Loucy (cell line): ENCODE results near the gene CYB561A3.

ENCODE experiments used
- H2AFZ ChIP-seq: fragments of 200-600 bp; sonication (generic); 2 replicates; pipeline ENCODE4 v1.6.0; 2016; ENCODE audit warnings: antibody characterized with exemption, mild to moderate bottlenecking, low read length, moderate library complexity
- H3F3A ChIP-seq: fragments of 200-600 bp; 2 replicates; pipeline ENCODE4 v1.6.0; 2016; ENCODE audit warnings: antibody characterized with exemption, low read depth, mild to moderate bottlenecking
- H3K27me3 ChIP-seq: fragments of 200-600 bp; sonication (generic); 2 replicates; pipeline ENCODE4 v1.6.1; 2014; ENCODE audit warnings: low read length, mild to moderate bottlenecking; ENCODE audit not compliant: insufficient read depth, poor library complexity, severe bottlenecking
- H3K36me3 ChIP-seq: fragments of 200-600 bp; sonication (generic); 2 replicates; pipeline ENCODE4 v1.6.1; 2016; ENCODE audit warnings: low read length; ENCODE audit not compliant: insufficient read depth
- H3K4me1 ChIP-seq: fragments of 200-600 bp; sonication (generic); 2 replicates; pipeline ENCODE4 v1.5.1; 2014; ENCODE audit warnings: low read length, mild to moderate bottlenecking; ENCODE audit not compliant: insufficient read depth, poor library complexity, severe bottlenecking
- H3K4me2 ChIP-seq: fragments of 200-600 bp; sonication (generic); 2 replicates; pipeline ENCODE4 v1.6.0; 2014; ENCODE audit warnings: antibody characterized with exemption, low read length, low read depth, mild to moderate bottlenecking; ENCODE audit not compliant: poor library complexity, severe bottlenecking
- H3K4me3 ChIP-seq: fragments of 200-600 bp; sonication (generic); 2 replicates; pipeline ENCODE4 v1.5.1; 2014; ENCODE audit warnings: low read length, mild to moderate bottlenecking, mixed read lengths; ENCODE audit not compliant: poor library complexity, severe bottlenecking
- H3K79me2 ChIP-seq: fragments of 200-600 bp; sonication (generic); 2 replicates; pipeline ENCODE4 v1.6.1; 2014; ENCODE audit warnings: low read length; ENCODE audit not compliant: insufficient read depth
- H3K9ac ChIP-seq: fragments of 200-600 bp; sonication (generic); 2 replicates; pipeline ENCODE4 v1.6.0; 2014; ENCODE audit warnings: mild to moderate bottlenecking, low read depth, low read length, moderate library complexity; ENCODE audit not compliant: poor library complexity, severe bottlenecking
- H3K9me2 ChIP-seq: fragments of 200-600 bp; sonication (generic); replicated peaks from 2 replicates; pipeline ENCODE4 v1.6.1; 2016; ENCODE audit warnings: low read depth, low read length, mixed read lengths
- H3K9me3 ChIP-seq: fragments of 200-600 bp; sonication (generic); 2 replicates; pipeline ENCODE4 v1.6.1; 2014; ENCODE audit warnings: mild to moderate bottlenecking, antibody characterized with exemption, low read length, low read depth; ENCODE audit not compliant: insufficient read depth
- H4K20me1 ChIP-seq: fragments of 200-600 bp; sonication (generic); 2 replicates; pipeline ENCODE4 v1.6.0; 2014; ENCODE audit warnings: antibody characterized with exemption, low read length, mild to moderate bottlenecking; ENCODE audit not compliant: insufficient read depth, poor library complexity, severe bottlenecking
- CTCF ChIP-seq: fragments of 200-600 bp; sonication (generic); conservative IDR thresholded peaks from 2 replicates; pipeline ENCODE4 v1.5.1; 2014; ENCODE audit warnings: mild to moderate bottlenecking, antibody characterized with exemption, low read length
- EZH2phosphoT487 ChIP-seq: fragments of 200-600 bp; IDR thresholded peaks from 2 replicates; pipeline ENCODE4 v1.6.1; 2018; ENCODE audit warnings: antibody characterized with exemption, mild to moderate bottlenecking, moderate library complexity, borderline replicate concordance

CYB561A3 gene

GRCh38 chr11:61333550-61334433 lies 27.9 kb downstream of the CYB561A3 start:
- Histone ChIP-seq H3K4me3 (peak overlapping the region; percentile 90), H3K9me2 (no peaks in the 10 kb centered on the region), H2AFZ (peak overlapping the region; percentile 80), H3K36me3 (peaks cover 9% of the 10 kb centered on the region; the same call in 1 of the 2 replicates), H3K27me3 (peaks cover 5% of the 10 kb centered on the region), H3K79me2 (peaks cover 65% of the 10 kb centered on the region), H3K4me1 (peaks cover 61% of the 10 kb centered on the region), H4K20me1 (peaks cover 40% of the 10 kb centered on the region), H3F3A (no peaks in the 10 kb centered on the region), H3K4me2 (peak overlapping the region; percentile 88), H3K9ac (peak overlapping the region; percentile 97), H3K9me3 (no peaks in the 10 kb centered on the region)
- TF ChIP-seq EZH2phosphoT487, result no peak
- no peak for TF ChIP-seq CTCF

GRCh38 chr11:61332797-61333549 lies 28.7 kb downstream of the CYB561A3 start, which contains the start of the genes DDB1 and TKFC:
DDB1 (minus strand) TSS chr11:61333105; CDS start chr11:61332968, 137 bp downstream.
TKFC (plus strand) TSS chr11:61333228; CDS start chr11:61334729, 1,501 bp downstream.
- peak within 1 kb of the TSS; percentile 97 for H3K4me2 ChIP-seq
- H3K27me3 ChIP-seq, result peaks cover 5% of the 10 kb centered on the region
- peaks cover 46% of the 10 kb centered on the region for H4K20me1 ChIP-seq
- peak within 1 kb of the TSS; percentile 80 for H2AFZ ChIP-seq
- no peaks in the 10 kb centered on the region for H3K9me3 ChIP-seq
- H3K9me2 ChIP-seq, result no peaks in the 10 kb centered on the region
- peak within 1 kb of the TSS; percentile 90 for H3K4me3 ChIP-seq
- no peaks in the 10 kb centered on the region for H3F3A ChIP-seq
- peak within 1 kb of the TSS; percentile 97 for H3K9ac ChIP-seq
- peaks cover 14% of the 10 kb centered on the region; the same call in 1 of the 2 replicates for H3K36me3 ChIP-seq
- H3K79me2 ChIP-seq, result peaks cover 73% of the 10 kb centered on the region
- no peak for TF ChIP-seq CTCF
- TF ChIP-seq EZH2phosphoT487, result no peak
- H3K4me1 ChIP-seq, result peaks cover 65% of the 10 kb centered on the region

DNA sequence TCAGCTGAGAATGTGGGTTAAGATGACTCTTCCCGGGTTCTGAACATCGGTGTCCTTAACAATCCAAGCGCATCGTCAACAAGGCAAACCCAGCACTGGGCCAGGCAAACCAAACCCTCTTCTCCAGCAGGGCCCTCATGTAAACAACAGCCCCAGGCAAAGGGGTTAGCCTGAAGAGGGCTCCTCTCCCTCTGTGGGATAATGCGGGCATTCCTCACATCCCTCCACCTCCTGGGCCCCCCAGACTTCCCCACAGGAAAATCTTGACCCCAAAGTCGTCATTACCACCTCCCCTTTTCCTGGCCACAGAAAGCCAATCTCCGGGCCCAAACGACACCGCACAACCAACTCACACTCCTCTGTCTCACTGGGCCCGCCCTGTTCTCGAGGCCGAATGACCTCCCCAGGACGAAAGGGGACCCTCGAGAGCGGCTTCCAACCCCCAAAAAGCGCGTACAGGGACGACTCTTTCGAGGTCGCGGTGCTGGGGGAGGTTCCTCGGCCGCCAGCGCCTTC lies 29.3 kb downstream of the CYB561A3 start:
- Histone ChIP-seq H4K20me1 (peaks cover 53% of the 10 kb centered on the region), H3K4me2 (peak overlapping the region; percentile 97), H3K36me3 (peaks cover 20% of the 10 kb centered on the region; the same call in 1 of the 2 replicates), H3K9ac (peak overlapping the region; percentile 97), H3K9me3 (no peaks in the 10 kb centered on the region), H3K4me1 (peaks cover 70% of the 10 kb centered on the region), H3K27me3 (peaks cover 5% of the 10 kb centered on the region), H3F3A (no peaks in the 10 kb centered on the region), H3K4me3 (peak overlapping the region; percentile 90), H3K9me2 (no peaks in the 10 kb centered on the region), H2AFZ (peak overlapping the region; percentile 76), H3K79me2 (peaks cover 79% of the 10 kb centered on the region)
- TF ChIP-seq EZH2phosphoT487, result no peak
- TF ChIP-seq CTCF, result no peak
